Effector memory CD8-positive, alpha-beta T cell (primary cell): ENCODE data around the gene KANK2.
"Not testable (repeated sequence)": the region's sequence is repeated elsewhere in the genome, so short reads cannot be mapped to it uniquely, and the experiment has no call there.

ENCODE experiments used
- ATAC-seq: fragments of 150-1000 bp; cut with Tn5 transposase; replicated peaks from 2 replicates; pipeline ENCODE4 v1.10.0; 2021; ENCODE audit warnings: mild to moderate bottlenecking, moderate library complexity
- DNase-seq, 3 experiments: peaks; one replicate each; pipeline ENCODE4 v3.0.0; 2021
- H3K27ac Mint-ChIP-seq, 2 donors: one replicate each; pipeline ENCODE4 v1.8.0; 2022; ENCODE audit warnings: mild to moderate bottlenecking in 2 of 2, mixed read lengths in 2 of 2, moderate library complexity in 2 of 2
- H3K27me3 Mint-ChIP-seq, 2 donors: one replicate each; pipeline ENCODE4 v1.8.0; 2022; ENCODE audit warnings: mixed read lengths in 2 of 2
- H3K36me3 Mint-ChIP-seq: one replicate; pipeline ENCODE4 v1.8.0; 2022; ENCODE audit warnings: mild to moderate bottlenecking, moderate library complexity, mixed read lengths; ENCODE audit not compliant: insufficient read depth
- H3K4me1 Mint-ChIP-seq, 2 donors: one replicate each; pipeline ENCODE4 v1.8.0; 2022; ENCODE audit warnings: low read depth in 2 of 2, mixed read lengths in 2 of 2
- H3K4me3 Mint-ChIP-seq, 2 donors: one replicate each; pipeline ENCODE4 v1.8.0; 2022; ENCODE audit warnings: mild to moderate bottlenecking in 2 of 2, mixed read lengths in 2 of 2, moderate library complexity in 2 of 2
- H3K9me3 Mint-ChIP-seq, 2 donors: one replicate each; pipeline ENCODE4 v1.8.0; 2022; ENCODE audit warnings: mixed read lengths in 2 of 2

Gene KANK2

DNA sequence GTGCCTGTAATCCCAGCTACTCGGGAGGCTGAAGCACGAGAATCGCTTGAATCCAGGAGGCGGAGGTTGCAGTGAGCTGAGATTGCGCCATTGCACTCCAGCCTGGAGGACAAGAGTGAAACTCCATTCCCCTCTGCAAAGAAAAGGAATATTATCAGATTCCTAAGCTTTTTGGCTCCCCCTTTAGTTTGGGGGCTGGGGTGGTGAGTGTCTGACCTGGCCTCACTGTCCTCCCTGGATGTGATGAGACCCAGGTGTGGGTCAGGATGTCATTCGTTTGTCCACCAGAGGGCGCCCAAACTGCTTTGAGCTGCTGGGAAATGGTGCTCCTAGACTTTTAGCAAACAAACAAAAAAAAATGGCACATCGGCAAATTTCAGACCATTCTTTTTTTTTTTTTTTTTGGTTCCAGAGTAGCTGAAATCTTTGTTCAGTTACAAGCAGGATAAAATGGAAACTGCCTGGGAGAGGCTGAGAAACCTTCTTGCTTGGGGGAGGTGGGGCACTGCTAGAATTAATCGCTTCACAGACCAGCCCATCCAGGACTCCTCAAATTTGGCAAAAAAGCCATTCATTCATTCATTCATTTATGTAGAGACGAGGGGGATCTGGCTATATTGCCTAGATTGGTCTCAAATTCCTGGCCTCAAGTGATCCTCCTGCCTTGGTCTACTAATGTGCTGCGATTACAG is 71.2 kb downstream of the KANK2 start:
- no peak overlapping the region for H3K27ac Mint-ChIP-seq
- no peaks in the 10 kb centered on the region for H3K9me3 Mint-ChIP-seq
- H3K4me3 Mint-ChIP-seq, result no peak overlapping the region
- ATAC-seq (peak; percentile 82), DNase-seq (peak; percentile 72 to 76 (median 75))
- H3K36me3 Mint-ChIP-seq, result peaks cover 65% of the 10 kb centered on the region
- no peaks in the 10 kb centered on the region for H3K27me3 Mint-ChIP-seq
- peaks cover 4 to 9% of the 10 kb centered on the region in 2 donors for H3K4me1 Mint-ChIP-seq

DNA sequence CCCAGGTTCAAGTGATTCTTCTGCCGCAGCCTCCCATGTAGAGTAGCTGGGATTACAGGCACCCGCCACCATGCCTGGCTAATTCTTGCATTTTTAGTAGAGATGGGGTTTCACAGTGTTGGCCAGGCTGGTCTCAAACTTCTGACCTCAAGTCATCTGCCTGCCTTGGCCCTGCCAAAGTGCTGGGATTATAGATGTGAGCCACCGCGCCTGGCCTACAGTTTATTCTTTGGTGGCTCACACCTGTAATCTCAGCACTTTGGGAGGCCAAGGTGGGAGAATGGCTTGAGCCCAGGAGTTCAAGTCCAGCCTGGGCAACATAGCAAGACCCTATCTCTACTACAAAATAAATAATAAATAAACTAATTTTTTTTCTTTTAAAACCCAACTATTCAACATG is 73.2 kb downstream of the KANK2 start:
- ATAC-seq, H3K4me3 Mint-ChIP-seq, H3K27me3 Mint-ChIP-seq, H3K9me3 Mint-ChIP-seq, DNase-seq, H3K27ac Mint-ChIP-seq, H3K4me1 Mint-ChIP-seq: not testable (repeated sequence)
- H3K36me3 Mint-ChIP-seq, result peaks cover 66% of the 10 kb centered on the region

DNA sequence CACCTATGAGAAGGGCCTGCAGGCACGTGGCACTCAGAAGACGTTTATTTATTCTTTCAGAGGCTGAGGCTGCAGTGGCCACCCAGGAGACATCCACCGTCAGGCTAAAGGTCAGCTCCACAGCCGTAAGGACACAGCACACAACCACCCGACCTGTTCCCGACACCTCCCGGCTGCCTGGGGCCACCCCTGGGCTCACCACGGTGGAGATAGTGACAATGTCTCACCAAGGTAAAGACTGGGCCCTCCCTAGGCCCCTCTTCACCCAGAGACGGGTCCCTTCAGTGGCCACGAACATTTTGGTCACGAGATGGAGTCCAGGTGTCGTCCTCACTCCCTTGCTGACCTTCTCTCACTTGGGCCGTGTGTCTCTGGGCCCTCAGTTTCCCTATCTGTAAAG is 74.2 kb downstream of the KANK2 start:
- Mint-ChIP-seq H3K36me3 (peaks cover 72% of the 10 kb centered on the region), H3K4me3 (no peak overlapping the region), H3K27me3 (no peaks in the 10 kb centered on the region), H3K9me3 (no peaks in the 10 kb centered on the region), H3K4me1 (peaks cover 2 to 4% of the 10 kb centered on the region in 2 donors), H3K27ac (no peak overlapping the region)
- ATAC-seq (no peak), DNase-seq (no peak)

DNA sequence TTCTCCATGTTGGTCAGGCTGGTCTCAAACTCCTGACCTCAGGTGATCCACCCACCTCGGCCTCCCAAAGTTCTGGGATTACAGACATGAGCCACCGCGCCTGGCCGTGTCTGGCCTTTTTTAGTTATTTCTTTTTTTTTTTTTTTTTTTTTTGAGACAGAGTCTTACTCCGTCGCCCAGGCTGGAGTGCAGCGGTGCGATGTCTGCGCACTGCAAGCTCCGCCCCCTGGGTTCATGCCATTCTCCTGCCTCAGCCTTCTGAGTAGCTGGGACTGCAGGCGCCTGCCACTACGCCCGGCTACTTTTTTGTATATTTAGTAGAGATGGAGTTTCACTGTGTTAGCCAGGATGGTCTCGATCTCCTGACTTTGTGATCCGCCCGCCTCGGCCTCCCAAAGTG is 75.4 kb downstream of the KANK2 start:
- not testable (repeated sequence) for H3K9me3 Mint-ChIP-seq, H3K4me1 Mint-ChIP-seq, H3K27me3 Mint-ChIP-seq, DNase-seq, H3K4me3 Mint-ChIP-seq, H3K27ac Mint-ChIP-seq, ATAC-seq
- H3K36me3 Mint-ChIP-seq, result peaks cover 76% of the 10 kb centered on the region

DNA sequence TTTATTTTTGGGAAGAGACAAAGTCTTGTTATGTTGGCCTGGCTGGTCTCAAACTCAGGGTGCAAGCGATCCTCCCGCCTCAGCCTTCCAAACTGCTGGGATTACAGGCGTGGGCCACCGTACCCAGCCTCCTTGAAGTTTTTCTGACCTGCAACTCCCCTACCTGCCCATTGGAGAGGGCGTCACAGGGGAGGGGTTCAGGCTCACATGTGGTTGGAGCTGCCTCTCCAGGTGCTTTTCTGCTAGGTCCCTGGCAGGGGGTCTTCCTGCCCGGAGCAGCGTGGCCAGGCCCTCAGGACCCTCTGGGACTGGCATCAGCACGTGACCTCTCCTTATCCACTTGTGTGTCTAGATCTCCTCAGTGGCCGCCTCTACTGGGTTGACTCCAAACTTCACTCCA is 80.8 kb downstream of the KANK2 start:
- H3K4me1 Mint-ChIP-seq, result peaks cover 0 to 3% of the 10 kb centered on the region in 2 donors
- DNase-seq (no peak), ATAC-seq (no peak)
- no peak overlapping the region for H3K4me3 Mint-ChIP-seq
- no peaks in the 10 kb centered on the region for H3K9me3 Mint-ChIP-seq
- no peaks in the 10 kb centered on the region for H3K27me3 Mint-ChIP-seq
- H3K27ac Mint-ChIP-seq, result peak overlapping the region in 1 of 2 donors; percentile 80
- H3K36me3 Mint-ChIP-seq, result peaks cover 87% of the 10 kb centered on the region

DNA sequence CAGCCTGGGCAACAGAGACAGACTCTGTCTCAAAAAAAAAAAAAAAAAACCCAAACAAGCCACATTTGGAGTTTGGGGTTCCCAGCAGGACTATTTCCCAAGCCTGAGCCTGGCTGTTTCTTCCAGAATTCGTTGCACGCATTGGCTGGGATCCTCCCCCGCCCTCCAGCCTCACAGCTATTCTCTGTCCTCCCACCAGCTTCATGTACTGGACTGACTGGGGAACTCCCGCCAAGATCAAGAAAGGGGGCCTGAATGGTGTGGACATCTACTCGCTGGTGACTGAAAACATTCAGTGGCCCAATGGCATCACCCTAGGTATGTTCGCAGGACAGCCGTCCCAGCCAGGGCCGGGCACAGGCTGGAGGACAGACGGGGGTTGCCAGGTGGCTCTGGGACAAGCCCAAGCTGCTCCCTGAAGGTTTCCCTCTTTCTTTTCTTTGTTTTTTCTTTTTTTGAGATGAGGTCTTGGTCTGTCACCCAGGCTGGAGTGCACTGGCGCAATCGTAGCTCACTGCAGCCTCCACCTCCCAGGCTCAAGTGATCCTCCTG is 81.4 kb downstream of the KANK2 start:
- ATAC-seq (no peak), DNase-seq (no peak)
- H3K9me3 Mint-ChIP-seq, result no peaks in the 10 kb centered on the region
- H3K27ac Mint-ChIP-seq, result peak overlapping the region in 1 of 2 donors; percentile 80
- no peaks in the 10 kb centered on the region for H3K27me3 Mint-ChIP-seq
- peaks cover 0 to 3% of the 10 kb centered on the region in 2 donors for H3K4me1 Mint-ChIP-seq
- peaks cover 87% of the 10 kb centered on the region for H3K36me3 Mint-ChIP-seq
- H3K4me3 Mint-ChIP-seq, result no peak overlapping the region

DNA sequence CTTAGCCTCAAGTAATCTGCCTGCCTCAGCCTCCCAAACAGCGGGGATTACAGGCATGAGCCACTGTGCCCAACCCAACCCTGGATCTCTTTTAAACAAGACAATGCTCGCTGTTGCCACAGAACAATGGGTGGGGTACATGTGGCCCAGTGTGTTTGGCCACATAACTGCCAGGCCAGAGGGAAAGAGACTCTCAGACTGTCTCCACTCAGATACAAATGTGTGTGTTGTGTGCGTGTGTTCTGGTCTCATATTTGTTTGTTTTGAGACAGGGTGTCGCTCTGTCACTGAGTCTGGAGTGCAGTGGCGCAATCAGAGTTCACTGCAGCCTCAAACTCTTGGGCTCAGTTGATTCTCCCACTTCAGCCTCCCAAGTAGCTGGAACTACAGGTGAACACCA is 82.3 kb downstream of the KANK2 start:
- no peaks in the 10 kb centered on the region for H3K9me3 Mint-ChIP-seq
- peaks cover 0 to 3% of the 10 kb centered on the region in 2 donors for H3K4me1 Mint-ChIP-seq
- peaks cover 87% of the 10 kb centered on the region for H3K36me3 Mint-ChIP-seq
- no peak overlapping the region for H3K27ac Mint-ChIP-seq
- ATAC-seq, result no peak
- no peak for DNase-seq
- H3K27me3 Mint-ChIP-seq, result no peaks in the 10 kb centered on the region
- H3K4me3 Mint-ChIP-seq, result no peak overlapping the region
